Astrocyte (in vitro differentiated cells and primary cell): Measurements from ENCODE around the gene IL24. TPM values are rescaled to one million over a fixed set of nuclear protein-coding genes. Genes with fewer than 3 reads are reported as not detected.

Experiments
- DNase-seq: peaks from one replicate; pipeline ENCODE4 v3.0.0-alpha.2; 2010; ENCODE audit warnings: low read depth
- FAIRE-seq: peaks from 2 replicates; lab custom pipeline; 2011; peaks lifted over from hg19 to GRCh38; lab: Jason Lieb, UNC
- H2AFZ ChIP-seq: 2 replicates; pipeline ENCODE4 v1.6.0; 2012; ENCODE audit warnings: low read depth, low read length, inconsistent platforms
- H3K27ac ChIP-seq: 2 replicates; pipeline ENCODE4 v1.5.1; 2011; ENCODE audit warnings: low read depth, low read length, inconsistent platforms
- H3K27me3 ChIP-seq: 2 replicates; pipeline ENCODE4 v1.6.0; 2011; ENCODE audit warnings: low read length, inconsistent platforms; ENCODE audit not compliant: insufficient read depth
- H3K36me3 ChIP-seq: 2 replicates; pipeline ENCODE4 v1.5.1; 2011; ENCODE audit warnings: low read length, inconsistent platforms; ENCODE audit not compliant: insufficient read depth
- H3K4me1 ChIP-seq: 2 replicates; pipeline ENCODE4 v1.5.1; 2011; ENCODE audit warnings: low read length, inconsistent platforms; ENCODE audit not compliant: insufficient read depth
- H3K4me2 ChIP-seq: 2 replicates; pipeline ENCODE4 v1.6.0; 2012; ENCODE audit warnings: low read length, inconsistent platforms
- H3K4me3 ChIP-seq: 2 replicates; pipeline ENCODE4 v1.5.1; 2011; ENCODE audit warnings: low read depth, mild to moderate bottlenecking, low read length, inconsistent platforms; ENCODE audit not compliant: insufficient read depth
- H3K79me2 ChIP-seq: 2 replicates; pipeline ENCODE4 v1.6.0; 2012; ENCODE audit warnings: mild to moderate bottlenecking, low read length, inconsistent platforms; ENCODE audit not compliant: insufficient read depth
- H3K9ac ChIP-seq: 2 replicates; pipeline ENCODE4 v1.6.0; 2012; ENCODE audit warnings: mild to moderate bottlenecking, low read length, inconsistent platforms
- H3K9me3 ChIP-seq: 2 replicates; pipeline ENCODE4 v1.5.1; 2012; ENCODE audit warnings: low read depth, mild to moderate bottlenecking, low read length, inconsistent platforms; ENCODE audit not compliant: insufficient read depth
- H4K20me1 ChIP-seq: 2 replicates; pipeline ENCODE4 v1.6.0; 2012; ENCODE audit warnings: low read length, inconsistent platforms; ENCODE audit not compliant: insufficient read depth
- H3K27ac Mint-ChIP-seq: one replicate; pipeline ENCODE4 v1.8.0; 2021; ENCODE audit warnings: mild to moderate bottlenecking, mixed read lengths; ENCODE audit not compliant: unreplicated experiment
- H3K27me3 Mint-ChIP-seq: one replicate; pipeline ENCODE4 v1.8.0; 2021; ENCODE audit warnings: low read depth, mixed read lengths; ENCODE audit not compliant: unreplicated experiment
- H3K36me3 Mint-ChIP-seq: one replicate; pipeline ENCODE4 v1.8.0; 2021; ENCODE audit warnings: low read depth, mixed read lengths; ENCODE audit not compliant: unreplicated experiment
- H3K4me1 Mint-ChIP-seq: one replicate; pipeline ENCODE4 v1.8.0; 2021; ENCODE audit warnings: low read depth, mixed read lengths; ENCODE audit not compliant: unreplicated experiment
- H3K4me3 Mint-ChIP-seq: one replicate; pipeline ENCODE4 v1.8.0; 2021; ENCODE audit warnings: mild to moderate bottlenecking, moderate library complexity, mixed read lengths; ENCODE audit not compliant: unreplicated experiment
- H3K9me3 Mint-ChIP-seq: one replicate; pipeline ENCODE4 v1.8.0; 2021; ENCODE audit warnings: mild to moderate bottlenecking, mixed read lengths; ENCODE audit not compliant: unreplicated experiment
- CTCF ChIP-seq: IDR thresholded peaks from 2 replicates; pipeline ENCODE4 v1.5.1; 2011; ENCODE audit warnings: low read depth, mild to moderate bottlenecking, inconsistent platforms, low read length, moderate library complexity; ENCODE audit not compliant: insufficient read depth
- EZH2 ChIP-seq: IDR thresholded peaks from 2 replicates; pipeline ENCODE4 v1.6.1; 2012; ENCODE audit warnings: mild to moderate bottlenecking, low read length, inconsistent platforms; ENCODE audit not compliant: insufficient read depth
- total RNA-seq: library from RNA; stranded (reverse); gene quantifications from 2 replicates; pipeline ENCODE4 v1.2.1, GENCODE V29; 2021

Gene IL24
- total RNA-seq, 1 donor from 2014 or later, result not detected

GRCh38 chr1:206949641-206950040 lies 52.4 kb downstream of the IL24 start:
- no peak for DNase-seq
- no peak overlapping the region for H3K27ac Mint-ChIP-seq
- no peaks in the 10 kb centered on the region for H3K36me3 Mint-ChIP-seq
- no peak overlapping the region for H3K4me3 Mint-ChIP-seq
- H3K4me1 Mint-ChIP-seq, result peaks cover 5% of the 10 kb centered on the region
- Histone ChIP-seq H3K4me1 (no peaks in the 10 kb centered on the region), H4K20me1 (no peaks in the 10 kb centered on the region), H3K4me3 (no peak overlapping the region), H3K27ac (no peak overlapping the region), H3K36me3 (no peaks in the 10 kb centered on the region), H3K27me3 (peaks cover 5% of the 10 kb centered on the region), H3K79me2 (no peaks in the 10 kb centered on the region), H3K9ac (no peak overlapping the region), H3K4me2 (no peak overlapping the region), H3K9me3 (no peaks in the 10 kb centered on the region), H2AFZ (no peak overlapping the region)
- peaks cover 5% of the 10 kb centered on the region for H3K9me3 Mint-ChIP-seq
- H3K27me3 Mint-ChIP-seq, result peaks cover 43% of the 10 kb centered on the region
- FAIRE-seq, result no peak
- no peak for TF ChIP-seq CTCF
- no peak for TF ChIP-seq EZH2

- H3K27me3 Mint-ChIP-seq, result peaks cover 38% of the 10 kb centered on the region
- Histone ChIP-seq H3K4me2 (no peak overlapping the region), H3K9me3 (no peaks in the 10 kb centered on the region), H3K9ac (no peak overlapping the region), H3K4me3 (no peak overlapping the region), H3K79me2 (no peaks in the 10 kb centered on the region), H3K27me3 (peaks cover 5% of the 10 kb centered on the region), H3K4me1 (no peaks in the 10 kb centered on the region), H2AFZ (no peak overlapping the region), H3K36me3 (no peaks in the 10 kb centered on the region), H3K27ac (no peak overlapping the region), H4K20me1 (no peaks in the 10 kb centered on the region)
- FAIRE-seq (no peak), DNase-seq (no peak)
- H3K4me1 Mint-ChIP-seq, result peaks cover 5% of the 10 kb centered on the region
- no peak for TF ChIP-seq CTCF
- TF ChIP-seq EZH2, result no peak
- no peaks in the 10 kb centered on the region for H3K36me3 Mint-ChIP-seq
- H3K9me3 Mint-ChIP-seq, result no peaks in the 10 kb centered on the region
- H3K27ac Mint-ChIP-seq, result no peak overlapping the region
- H3K4me3 Mint-ChIP-seq, result no peak overlapping the region
Observed at GRCh38 chr1:206951318-206952100, 54.3 kb downstream of the IL24 start.

- no peak overlapping the region for H3K9ac ChIP-seq
- no peaks in the 10 kb centered on the region for H3K36me3 Mint-ChIP-seq
- no peaks in the 10 kb centered on the region for H3K9me3 ChIP-seq
- no peaks in the 10 kb centered on the region for H4K20me1 ChIP-seq
- peaks cover 5% of the 10 kb centered on the region for H3K27me3 ChIP-seq
- no peak overlapping the region for H2AFZ ChIP-seq
- H3K9me3 Mint-ChIP-seq, result no peaks in the 10 kb centered on the region
- H3K4me3 ChIP-seq, result no peak overlapping the region
- no peak overlapping the region for H3K27ac Mint-ChIP-seq
- peak; percentile 18 for DNase-seq
- H3K4me2 ChIP-seq, result no peak overlapping the region
- no peak for TF ChIP-seq EZH2
- no peak for TF ChIP-seq CTCF
- H3K4me3 Mint-ChIP-seq, result no peak overlapping the region
- H3K36me3 ChIP-seq, result no peaks in the 10 kb centered on the region
- H3K27me3 Mint-ChIP-seq, result peaks cover 38% of the 10 kb centered on the region
- H3K4me1 ChIP-seq, result no peaks in the 10 kb centered on the region
- no peak overlapping the region for H3K27ac ChIP-seq
- peaks cover 5% of the 10 kb centered on the region for H3K4me1 Mint-ChIP-seq
- FAIRE-seq, result no peak
- no peaks in the 10 kb centered on the region for H3K79me2 ChIP-seq
Observed at GRCh38 chr1:206952171-206952570, 54.9 kb downstream of the IL24 start.
